SK-N-SH treated with all-trans-retinoic acid at 6 μM for 48 hours (cell line): ENCODE measurements around the gene FAM83E.

Source experiments
- ATAC-seq: fragments of 200-7000 bp; cut with Tn5 transposase; 3 replicates; pipeline ENCODE4 v1.9.1; 2020; ENCODE audit warnings: mild to moderate bottlenecking, moderate library complexity
- BACH2 ChIP-seq: fragments of 250-450 bp; sonication (Bioruptor Pico); IDR thresholded peaks from 2 replicates; pipeline ENCODE4 v1.9.0; 2021; ENCODE audit warnings: mild to moderate bottlenecking, borderline replicate concordance
- CREB5 ChIP-seq: fragments of 250-450 bp; sonication (Bioruptor Pico); IDR thresholded peaks from 2 replicates; pipeline ENCODE4 v1.5.1; 2020; ENCODE audit warnings: low read depth, mild to moderate bottlenecking, moderate library complexity
- CSDC2 ChIP-seq: fragments of 250-450 bp; sonication (Bioruptor Pico); IDR thresholded peaks from 2 replicates; pipeline ENCODE4 v1.5.0; 2020; ENCODE audit warnings: mild to moderate bottlenecking, moderate library complexity
- CSRNP3 ChIP-seq: fragments of 250-450 bp; sonication (Bioruptor Pico); IDR thresholded peaks from 2 replicates; pipeline ENCODE4 v1.5.1; 2021; ENCODE audit warnings: mild to moderate bottlenecking, moderate library complexity
- OSR1 ChIP-seq: fragments of 250-450 bp; sonication (Bioruptor Pico); IDR thresholded peaks from 2 replicates; pipeline ENCODE4 v1.8.0; 2022; ENCODE audit warnings: moderate library complexity, mild to moderate bottlenecking, inconsistent platforms
- PATZ1 ChIP-seq: fragments of 250-450 bp; sonication (Bioruptor Pico); IDR thresholded peaks from 2 replicates; pipeline ENCODE4 v1.8.0; 2020; ENCODE audit warnings: mild to moderate bottlenecking, moderate library complexity, borderline replicate concordance
- POU6F1 ChIP-seq: fragments of 250-450 bp; sonication (Bioruptor Pico); IDR thresholded peaks from 2 replicates; pipeline ENCODE4 v1.8.0; 2021; ENCODE audit warnings: low read depth, mild to moderate bottlenecking, moderate library complexity, borderline replicate concordance
- PPARA ChIP-seq: fragments of 250-450 bp; sonication (Bioruptor Pico); IDR thresholded peaks from 2 replicates; pipeline ENCODE4 v1.5.0; 2020; ENCODE audit warnings: mild to moderate bottlenecking, borderline replicate concordance
- RARB ChIP-seq: fragments of 250-450 bp; sonication (Bioruptor Pico); IDR thresholded peaks from 2 replicates; pipeline ENCODE4 v1.8.0; 2021; ENCODE audit warnings: mild to moderate bottlenecking, moderate library complexity
- SNAI2 ChIP-seq: fragments of 250-450 bp; sonication (Bioruptor Pico); IDR thresholded peaks from 2 replicates; pipeline ENCODE4 v1.5.0; 2020; ENCODE audit warnings: mild to moderate bottlenecking, moderate library complexity
- TOX ChIP-seq: fragments of 250-450 bp; sonication (Bioruptor Pico); IDR thresholded peaks from 2 replicates; pipeline ENCODE4 v1.8.0; 2021; ENCODE audit warnings: mild to moderate bottlenecking, moderate library complexity, borderline replicate concordance
- TSHZ2 ChIP-seq: fragments of 250-450 bp; sonication (Bioruptor Pico); IDR thresholded peaks from 2 replicates; pipeline ENCODE4 v1.5.0; 2020; ENCODE audit warnings: mild to moderate bottlenecking, moderate library complexity
- ZFP3 ChIP-seq: fragments of 250-450 bp; sonication (Bioruptor Pico); IDR thresholded peaks from 2 replicates; pipeline ENCODE4 v1.5.0; 2020; ENCODE audit warnings: mild to moderate bottlenecking, moderate library complexity
- ZFP30 ChIP-seq: fragments of 450-650 bp; formaldehyde crosslinking; IDR thresholded peaks from 2 replicates; pipeline ENCODE4 v1.5.0; 2022; ENCODE audit warnings: mild to moderate bottlenecking, moderate library complexity
- ZNF565 ChIP-seq: fragments of 450-650 bp; formaldehyde crosslinking; conservative IDR thresholded peaks from 2 replicates; pipeline ENCODE4 v1.5.0; 2020; ENCODE audit warnings: low read depth, mild to moderate bottlenecking, moderate library complexity
- ZNF70 ChIP-seq: fragments of 450-650 bp; formaldehyde crosslinking; IDR thresholded peaks from 2 replicates; pipeline ENCODE4 v1.5.0; 2020; ENCODE audit warnings: mild to moderate bottlenecking, moderate library complexity
- ZNF8 ChIP-seq: fragments of 450-650 bp; formaldehyde crosslinking; IDR thresholded peaks from 2 replicates; pipeline ENCODE4 v1.5.0; 2020; ENCODE audit warnings: mild to moderate bottlenecking, moderate library complexity

Gene FAM83E

GRCh38 chr19:48591021-48591420 lies 23.9 kb downstream of the FAM83E start:
- TF ChIP-seq POU6F1 (no peak), OSR1 (CRISPR knock-in tag) (no peak), CREB5 (CRISPR knock-in tag) (no peak), CSRNP3 (CRISPR knock-in tag) (no peak), PATZ1 (CRISPR knock-in tag) (no peak)
- TF ChIP-seq, all 23 proteins: peak for 0
- ATAC-seq = no peak

- TF ChIP-seq ZNF70 = peak; percentile 88
- no peak for TF ChIP-seq CSDC2 (CRISPR knock-in tag)
- TF ChIP-seq ZFP3 (CRISPR knock-in tag) = peak; percentile 84; the same call in 1 of the 2 replicates
- no peak for TF ChIP-seq PATZ1 (CRISPR knock-in tag)
- no peak for TF ChIP-seq BACH2
- TF ChIP-seq ZNF8 = no peak
- TF ChIP-seq TOX (CRISPR knock-in tag) = no peak
- peak; percentile 92 for ATAC-seq
These were observed 26.0 kb downstream of the FAM83E start for GRCh38 chr19:48588670-48589401.

- ATAC-seq = no peak
- TF ChIP-seq POU6F1 (no peak), TOX (CRISPR knock-in tag) (no peak), PATZ1 (CRISPR knock-in tag) (no peak), CSRNP3 (CRISPR knock-in tag) (no peak), ZNF8 (no peak), CREB5 (CRISPR knock-in tag) (no peak), ZFP3 (CRISPR knock-in tag) (no peak), ZFP30 (no peak), CSDC2 (CRISPR knock-in tag) (no peak), RARB (CRISPR knock-in tag) (no peak), PPARA (CRISPR knock-in tag) (no peak), TSHZ2 (CRISPR knock-in tag) (no peak), ZNF565 (CRISPR knock-in tag) (no peak), SNAI2 (no peak)
- TF ChIP-seq, all 23 proteins: peak for 0
These were observed 27.5 kb downstream of the FAM83E start for GRCh38 chr19:48587387-48587786.
